RPMI7951 (cell line): Measurements from ENCODE around the gene RPS15. TPM values are rescaled to one million over a fixed set of nuclear protein-coding genes. Genes with fewer than 3 reads are reported as not detected.
A peak's percentile ranks its signal among the peaks of the same experiment; 100 is the strongest.

Experiments
- DNase-seq: peaks from one replicate; pipeline ENCODE4 v3.0.0-alpha.2; 2012; ENCODE audit warnings: low read depth
- total RNA-seq: library from RNA; depleted of rRNA; stranded (reverse); fragments of >200 nt; shearing (Covaris generic); gene quantifications from 2 replicates; pipeline ENCODE4 v1.2.3, GENCODE V29; 2014

RPS15 gene
- total RNA-seq, 1 experiment from 2014 or later: 1,276 TPM

GRCh38 chr19:1450735-1451731, 12.8 kb downstream of the RPS15 start:
- no peak for DNase-seq

GRCh38 chr19:1451916-1452801, 14.0 kb downstream of the RPS15 start:
- no peak for DNase-seq

- DNase-seq: no peak
Observed at GRCh38 chr19:1452802-1453524, 14.8 kb downstream of the RPS15 start.

GRCh38 chr19:1453525-1454364, 15.5 kb downstream of the RPS15 start:
- DNase-seq: peak; percentile 59

GRCh38 chr19:1455002-1455335, 16.8 kb downstream of the RPS15 start:
- no peak for DNase-seq

- peak; percentile 57 for DNase-seq
Observed at GRCh38 chr19:1455336-1456120, 17.3 kb downstream of the RPS15 start.

- no peak for DNase-seq
Observed at GRCh38 chr19:1456121-1456900, 18.1 kb downstream of the RPS15 start.

GRCh38 chr19:1457031-1457739, 19.0 kb downstream of the RPS15 start:
- no peak for DNase-seq

- no peak for DNase-seq
Observed at GRCh38 chr19:1457892-1458291, 19.7 kb downstream of the RPS15 start.

- no peak for DNase-seq
Observed at GRCh38 chr19:1459479-1459878, 21.3 kb downstream of the RPS15 start.

GRCh38 chr19:1460033-1460995, 22.1 kb downstream of the RPS15 start:
- DNase-seq: no peak

GRCh38 chr19:1461862-1462261, 23.7 kb downstream of the RPS15 start:
- DNase-seq: no peak

- DNase-seq: no peak
Observed at GRCh38 chr19:1465191-1466016, 27.2 kb downstream of the RPS15 start.

- DNase-seq: no peak
Observed at GRCh38 chr19:1466018-1466460, 27.8 kb downstream of the RPS15 start.

- DNase-seq: no peak
Observed at GRCh38 chr19:1466461-1467214, 28.4 kb downstream of the RPS15 start.

GRCh38 chr19:1467215-1467489, 29.0 kb downstream of the RPS15 start:
- DNase-seq: no peak
